ENCODE data around the gene SNAPC2. TPM values are rescaled to one million over a fixed set of nuclear protein-coding genes. Genes with fewer than 3 reads are reported as not detected.

The SNAPC2 gene
- total RNA-seq, 1 experiment from 2014 or later = 24.1 TPM

DNA sequence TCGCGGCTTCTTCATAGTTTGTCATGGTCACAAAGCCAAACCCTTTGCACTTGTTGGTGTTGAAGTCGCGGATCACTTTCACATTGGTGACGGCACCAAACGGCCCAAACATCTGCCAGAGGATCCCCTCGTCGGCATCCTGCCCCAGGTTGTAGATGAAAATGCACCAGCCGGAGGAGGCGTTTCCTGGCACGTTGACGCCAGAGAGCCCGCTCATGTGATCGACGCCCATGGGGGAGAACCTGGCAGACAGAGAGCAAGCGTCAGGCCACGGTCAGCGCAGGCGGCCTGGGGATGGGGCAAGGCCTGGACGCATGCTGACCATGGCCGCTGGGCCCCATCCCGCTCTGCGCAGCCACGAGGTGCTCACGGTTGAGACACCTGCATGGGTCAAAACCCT, 43.4 kb downstream of the SNAPC2 start:
- intact Hi-C loops (cut with micrococcal nuclease) = no loop called here
- TF ChIP-seq CTCF (IDR thresholded peaks at IDR 0.05; ENCODE audit: unreplicated experiment) = no peak
- POLR2A ChIA-PET = no interaction called here
- Mint-ChIP-seq H3K27me3 (ENCODE audit: insufficient read depth, unreplicated experiment) (no peaks in the 10 kb centered on the region), H3K27ac (ENCODE audit: low read depth, unreplicated experiment) (no peak overlapping the region), H3K4me1 (ENCODE audit: insufficient read depth, unreplicated experiment) (no peaks in the 10 kb centered on the region), H3K4me3 (ENCODE audit: unreplicated experiment) (no peak overlapping the region), H3K36me3 (ENCODE audit: insufficient read depth, unreplicated experiment) (peaks cover 68% of the 10 kb centered on the region), H3K9me3 (ENCODE audit: unreplicated experiment) (no peaks in the 10 kb centered on the region)
- no peak for DNase-seq (ENCODE audit: unreplicated experiment)
- no TSS peak for BruUV-seq (replicated peaks)
- CTCF ChIA-PET = interaction anchor here (0.6 kb wide), 1 partner anchor 847 kb away, joined by 4 read pairs; no protein-coding TSS in a partner anchor

DNA sequence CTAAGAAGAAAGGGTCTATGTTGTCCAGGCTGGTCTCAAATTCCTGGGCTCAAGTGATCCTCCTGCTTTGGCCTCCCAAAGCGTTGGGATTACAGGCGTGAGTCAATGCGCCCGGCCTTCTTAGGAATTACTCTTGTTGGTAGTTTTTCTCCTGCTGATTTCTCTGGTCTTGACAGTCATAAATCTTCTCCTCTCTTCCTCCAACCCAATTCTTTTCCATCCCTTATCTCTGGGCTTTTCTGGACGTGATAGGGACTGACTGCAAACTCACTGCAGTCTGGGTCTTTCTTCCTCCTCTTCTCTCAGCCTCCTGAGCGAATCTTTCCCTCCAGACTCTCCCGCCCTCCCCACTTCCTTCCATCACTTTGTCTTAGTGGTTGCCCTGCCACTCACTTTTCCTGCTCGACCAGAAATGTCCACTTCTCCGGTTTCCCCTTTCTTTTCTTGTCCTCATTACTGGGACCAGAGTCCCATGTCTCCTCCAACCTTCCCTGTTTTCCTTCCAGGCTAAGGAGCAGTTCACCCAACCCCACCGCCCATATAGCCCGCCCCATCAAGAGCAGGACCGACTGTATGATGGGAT, 45.2 kb downstream of the SNAPC2 start:
- H3K4me1 Mint-ChIP-seq (ENCODE audit: insufficient read depth, unreplicated experiment) = no peaks in the 10 kb centered on the region
- no peak for DNase-seq (ENCODE audit: unreplicated experiment)

DNA sequence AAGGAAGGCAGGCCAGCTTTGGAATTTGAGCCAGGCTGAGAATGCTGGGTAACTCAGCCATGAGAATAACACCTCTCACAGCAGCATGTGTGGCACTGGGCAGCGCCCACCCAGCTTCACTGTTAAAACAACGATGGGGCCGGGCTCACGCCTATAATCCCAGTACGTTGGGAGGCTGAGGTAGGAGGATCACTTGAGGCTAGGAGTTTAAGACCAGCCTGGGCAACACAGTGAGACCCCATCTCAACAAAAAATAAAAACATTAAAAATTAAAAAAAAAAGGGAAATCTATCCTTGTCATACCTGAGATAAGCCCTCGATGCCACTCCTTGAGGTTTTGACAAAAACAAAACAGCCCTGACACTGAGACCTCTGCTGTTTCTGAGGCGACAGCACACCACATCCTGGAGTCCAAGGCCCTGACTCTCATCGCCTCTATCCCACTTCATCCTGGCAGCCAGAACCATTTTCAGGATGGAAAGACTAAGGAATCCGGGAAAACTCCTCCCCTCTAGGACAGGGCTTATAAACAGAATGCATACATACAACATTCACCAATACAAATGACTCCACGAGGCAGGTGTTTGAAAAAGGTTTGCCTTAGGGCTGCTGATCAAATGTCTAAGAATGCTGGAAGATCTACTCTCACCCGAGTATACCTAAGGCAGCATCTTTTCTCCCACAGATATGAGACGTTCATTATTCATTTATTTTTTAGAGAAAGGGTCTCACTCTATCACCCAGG, 46.0 kb downstream of the SNAPC2 start:
- H3K36me3 Mint-ChIP-seq (ENCODE audit: insufficient read depth, unreplicated experiment) = peaks cover 73% of the 10 kb centered on the region
- no peaks in the 10 kb centered on the region for H3K9me3 Mint-ChIP-seq (ENCODE audit: unreplicated experiment)
- no TSS peak for BruUV-seq (replicated peaks)
- CTCF ChIA-PET = interaction anchor here (1.0 kb wide), 1 partner anchor 40 kb away, joined by 3 read pairs; no protein-coding TSS in a partner anchor
- POLR2A ChIA-PET = no interaction called here
- DNase-seq (ENCODE audit: unreplicated experiment) = no peak
- no peak for TF ChIP-seq CTCF (IDR thresholded peaks at IDR 0.05; ENCODE audit: unreplicated experiment)
- no peaks in the 10 kb centered on the region for H3K4me1 Mint-ChIP-seq (ENCODE audit: insufficient read depth, unreplicated experiment)
- no peak overlapping the region for H3K4me3 Mint-ChIP-seq (ENCODE audit: unreplicated experiment)
- no peaks in the 10 kb centered on the region for H3K27me3 Mint-ChIP-seq (ENCODE audit: insufficient read depth, unreplicated experiment)
- peak overlapping the region; percentile 61 for H3K27ac Mint-ChIP-seq (ENCODE audit: low read depth, unreplicated experiment)
- intact Hi-C loops (cut with micrococcal nuclease) = no loop called here

More for the DNA sequence above, 45.2 kb downstream of the SNAPC2 start:
- ChIA-PET CTCF (interaction anchor here (1.0 kb wide), 1 partner anchor 41 kb away, joined by 3 read pairs; no protein-coding TSS in a partner anchor), POLR2A (no interaction called here)
- intact Hi-C loops (cut with micrococcal nuclease) = no loop called here
- no peaks in the 10 kb centered on the region for H3K27me3 Mint-ChIP-seq (ENCODE audit: insufficient read depth, unreplicated experiment)
- TF ChIP-seq CTCF (IDR thresholded peaks at IDR 0.05; ENCODE audit: unreplicated experiment) = no peak
- peak overlapping the region; percentile 61 for H3K27ac Mint-ChIP-seq (ENCODE audit: low read depth, unreplicated experiment)
- no TSS peak for BruUV-seq (replicated peaks)
- no peaks in the 10 kb centered on the region for H3K9me3 Mint-ChIP-seq (ENCODE audit: unreplicated experiment)
- no peak overlapping the region for H3K4me3 Mint-ChIP-seq (ENCODE audit: unreplicated experiment)
- peaks cover 73% of the 10 kb centered on the region for H3K36me3 Mint-ChIP-seq (ENCODE audit: insufficient read depth, unreplicated experiment)

DNA sequence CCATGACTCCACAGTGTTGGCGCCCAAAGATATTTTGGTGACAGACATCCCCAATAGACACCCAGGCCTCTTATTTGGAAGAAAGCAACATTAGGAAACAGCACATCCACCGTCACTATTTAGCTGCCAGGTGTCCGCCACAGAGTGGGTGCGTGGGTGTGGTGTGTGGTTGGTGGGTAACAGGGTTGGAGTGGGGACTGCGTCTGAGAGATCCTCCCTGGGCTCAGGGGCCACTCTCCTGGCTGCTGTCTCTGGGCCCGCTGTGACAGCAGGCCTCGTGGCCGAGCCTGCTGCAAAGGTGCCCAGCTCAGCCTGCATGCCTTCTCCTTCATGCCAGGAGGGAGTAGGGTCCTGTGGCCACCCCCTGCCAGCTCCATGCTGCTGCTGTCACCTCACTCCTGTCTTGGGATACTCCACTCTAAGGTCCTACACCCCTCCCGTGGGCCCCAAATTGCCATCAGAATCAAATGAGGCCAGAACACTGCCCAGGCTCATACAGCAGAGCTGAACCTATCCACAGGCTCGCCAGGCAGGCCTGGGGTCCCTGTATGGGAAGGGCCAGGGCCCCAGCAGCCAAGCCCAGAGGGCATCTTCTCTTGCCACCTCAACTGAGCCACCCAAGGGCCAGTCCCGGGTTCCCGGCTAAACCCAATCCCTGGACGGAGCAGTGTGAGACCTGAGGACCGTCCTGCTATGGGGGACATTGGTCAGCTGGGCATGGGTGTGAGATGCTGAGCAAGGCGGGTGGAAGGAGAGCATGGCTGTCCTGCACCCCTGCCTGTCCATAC, 48.1 kb downstream of the SNAPC2 start:
- ChIA-PET CTCF (interaction anchor here (4.2 to 7.1 kb wide), 2 partner anchors 24 to 34 kb away, joined by 23 to 57 read pairs; partner anchors contain the start of gene TIMM44), POLR2A (interaction anchor here (0.6 to 0.7 kb wide), 2 partner anchors 9 to 21 kb away, joined by 3 read pairs; no protein-coding TSS in a partner anchor)
- H3K9me3 Mint-ChIP-seq (ENCODE audit: unreplicated experiment) = no peaks in the 10 kb centered on the region
- BruUV-seq (replicated peaks) = no TSS peak
- intact Hi-C loops (cut with micrococcal nuclease) = no loop called here
- peak overlapping the region; percentile 27 for H3K27ac Mint-ChIP-seq (ENCODE audit: low read depth, unreplicated experiment)
- TF ChIP-seq CTCF (IDR thresholded peaks at IDR 0.05; ENCODE audit: unreplicated experiment) = no peak
- H3K36me3 Mint-ChIP-seq (ENCODE audit: insufficient read depth, unreplicated experiment) = peaks cover 67% of the 10 kb centered on the region
- H3K27me3 Mint-ChIP-seq (ENCODE audit: insufficient read depth, unreplicated experiment) = no peaks in the 10 kb centered on the region
- DNase-seq (ENCODE audit: unreplicated experiment) = no peak
- no peak overlapping the region for H3K4me3 Mint-ChIP-seq (ENCODE audit: unreplicated experiment)
- no peaks in the 10 kb centered on the region for H3K4me1 Mint-ChIP-seq (ENCODE audit: insufficient read depth, unreplicated experiment)

Data from MCF 10A (cell line).